DMS53 treated with DMSO at 0.1 percent for 48 hours (cell line): ENCODE measurements around the gene PREB.
A peak's percentile ranks its signal among the peaks of the same experiment; 100 is the strongest.

Source experiments
- DNase-seq: peaks from one replicate; lab custom pipeline; 2025; ENCODE audit not compliant: unreplicated experiment; lab: John Stamatoyannopoulos, UW

PREB gene

DNA sequence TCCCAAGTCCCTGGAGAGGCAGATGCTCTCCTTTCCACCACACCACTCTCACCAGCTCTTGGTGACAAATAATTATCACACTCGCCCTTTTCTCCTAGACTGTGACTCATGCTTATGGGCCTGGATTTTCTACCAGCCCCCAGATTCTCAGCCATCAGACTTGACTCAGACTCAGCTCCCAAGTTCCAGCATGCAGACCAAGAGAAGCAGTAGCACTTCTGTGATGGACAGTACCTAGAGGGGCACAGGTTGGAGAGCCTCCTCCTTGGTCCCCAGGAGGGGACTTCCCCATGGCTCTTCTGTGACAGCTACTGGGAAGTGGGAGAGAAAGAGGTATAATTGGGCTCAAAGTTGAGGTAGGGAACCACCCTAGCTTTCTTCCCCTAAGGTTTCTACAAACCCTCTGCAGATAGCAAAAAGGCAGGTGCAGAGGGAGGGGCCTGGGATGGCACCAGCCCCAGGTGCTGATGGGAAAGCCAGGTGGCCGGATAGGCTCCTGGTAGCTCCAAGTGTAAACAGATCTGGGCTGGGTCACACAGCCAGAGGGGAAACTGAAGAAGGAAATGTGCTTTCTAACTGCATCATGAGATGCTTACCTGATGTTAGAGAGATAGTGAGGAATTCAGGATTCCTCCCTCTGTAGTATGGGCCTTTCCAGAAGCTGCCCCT, 18.5 kb upstream of the PREB start:
- DNase-seq: peak; percentile 79

- peak; percentile 26 for DNase-seq
These were observed 17.8 kb upstream of the PREB start for GRCh38 chr2:27152102-27152795.

DNA sequence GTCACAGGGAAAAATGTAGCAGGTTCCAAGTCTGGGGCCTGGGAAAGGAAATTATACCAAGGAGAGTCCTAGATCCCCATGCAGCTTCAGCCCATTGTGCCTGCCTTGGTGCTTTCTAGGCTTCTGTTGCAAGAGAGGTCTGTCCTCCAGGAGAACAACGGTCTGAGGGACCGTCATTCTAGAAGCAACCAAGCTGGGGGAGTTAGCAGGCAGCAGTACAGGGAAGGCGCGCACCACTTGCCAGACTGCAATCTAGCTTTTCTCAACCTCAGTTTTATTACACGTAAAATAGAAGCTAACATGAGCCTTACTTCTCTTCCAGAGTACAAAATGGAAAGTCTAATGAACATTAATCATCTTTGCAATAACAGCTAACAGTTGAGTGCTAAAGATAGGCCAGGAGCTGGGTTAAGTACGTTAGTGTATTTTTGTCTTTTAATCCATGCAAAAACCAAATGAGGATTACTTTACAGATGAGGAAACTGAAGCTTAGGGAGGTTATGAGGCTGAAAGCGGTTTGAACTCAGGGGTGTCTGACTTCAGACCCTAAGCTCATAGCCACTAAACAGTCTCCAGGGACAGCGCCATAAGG, 16.3 kb upstream of the PREB start:
- DNase-seq: no peak

DNA sequence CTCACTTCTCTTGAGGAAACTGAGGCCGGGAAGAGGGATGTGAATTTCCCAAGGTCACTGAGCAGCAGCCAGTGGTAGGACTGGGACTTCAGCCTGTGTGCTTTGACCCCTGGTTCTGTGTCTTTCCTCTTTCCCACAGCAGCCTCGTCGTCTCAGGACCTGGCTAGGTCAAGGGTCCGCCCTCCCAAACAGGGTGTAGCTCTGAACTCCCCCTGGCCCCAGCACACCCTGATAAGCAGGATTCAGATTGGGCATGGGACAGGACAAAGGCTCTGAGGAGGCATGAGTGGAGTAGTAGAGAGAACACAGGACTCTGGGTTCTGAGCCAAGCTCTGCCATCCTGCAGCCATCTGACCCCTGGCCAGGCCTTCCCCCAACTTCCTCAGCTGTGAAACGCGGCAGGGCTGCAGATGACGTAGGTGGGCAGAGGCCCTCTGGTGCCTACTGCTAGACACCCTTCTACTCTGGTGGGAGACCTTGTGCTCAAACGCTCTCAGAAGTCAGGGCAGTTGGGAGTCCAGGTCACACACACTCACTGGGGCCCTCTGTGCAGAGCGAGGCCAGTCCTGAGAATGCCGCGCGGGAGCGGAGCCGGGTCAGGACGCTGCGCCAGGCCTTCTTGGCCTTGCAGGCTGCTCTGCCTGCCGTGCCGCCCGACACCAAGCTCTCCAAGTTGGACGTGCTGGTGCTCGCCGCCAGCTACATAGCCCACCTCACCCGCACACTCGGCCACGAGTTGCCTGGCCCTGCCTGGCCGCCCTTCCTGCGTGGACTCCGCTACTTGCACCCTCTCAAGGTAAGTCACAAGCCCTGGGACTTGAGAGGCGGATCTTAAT, 15.4 kb upstream of the PREB start:
- no peak for DNase-seq

- no peak for DNase-seq
These were observed 14.5 kb upstream of the PREB start, which contains the start of gene TCF23 for GRCh38 chr2:27148801-27149439. TSS of gene TCF23 (plus strand) at chr2:27149004. CDS start at chr2:27149134, 130 bp downstream.

DNA sequence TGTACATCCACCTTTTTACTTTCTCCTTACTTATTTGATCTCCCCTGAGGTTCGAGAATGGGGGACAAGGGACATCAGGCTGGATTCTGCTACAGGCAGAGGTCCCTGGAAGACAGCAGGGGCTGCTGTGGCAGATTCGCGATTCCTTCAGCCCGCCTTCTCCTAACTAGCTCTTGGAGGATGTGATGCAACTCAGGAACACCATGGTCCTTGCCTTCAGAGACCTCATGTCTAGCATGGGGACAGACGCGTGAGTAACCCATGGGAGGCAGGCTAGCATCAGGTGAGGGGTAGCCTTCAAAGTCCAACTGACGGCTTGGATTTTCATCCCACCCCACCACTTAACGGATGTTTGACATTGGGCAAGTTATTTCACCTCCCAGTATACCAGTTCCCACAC, 13.5 kb upstream of the PREB start:
- no peak for DNase-seq

DNA sequence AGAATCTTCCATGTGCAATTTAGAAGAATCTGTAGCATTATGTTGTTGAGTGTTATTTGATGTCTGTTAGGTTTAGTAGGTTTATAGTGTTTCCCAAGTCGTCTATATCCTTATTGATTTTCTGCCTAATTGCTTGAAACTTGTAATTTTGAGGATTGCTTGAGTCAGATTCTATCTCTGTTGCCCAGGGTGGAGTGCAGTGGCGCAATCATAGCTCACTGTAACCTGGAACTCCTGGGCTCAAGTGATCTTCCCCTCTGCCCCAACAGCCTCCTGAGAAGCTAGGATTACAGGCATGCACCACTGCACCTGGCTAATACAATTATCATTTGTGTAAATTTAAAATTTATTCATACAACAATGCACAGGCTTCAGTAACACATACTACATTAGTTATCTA, 11.2 kb upstream of the PREB start:
- no peak for DNase-seq

- DNase-seq: no peak
These were observed 8.8 kb upstream of the PREB start for GRCh38 chr2:27143285-27143684.

- no peak for DNase-seq
These were observed 4.9 kb upstream of the PREB start, which contains the start of gene PRR30 for GRCh38 chr2:27139310-27139709. TSS of gene PRR30 (minus strand) at chr2:27139410. CDS start at chr2:27138329, 1,081 bp downstream.

- DNase-seq: no peak
These were observed 3.7 kb upstream of the PREB start for GRCh38 chr2:27138111-27138510.

DNA sequence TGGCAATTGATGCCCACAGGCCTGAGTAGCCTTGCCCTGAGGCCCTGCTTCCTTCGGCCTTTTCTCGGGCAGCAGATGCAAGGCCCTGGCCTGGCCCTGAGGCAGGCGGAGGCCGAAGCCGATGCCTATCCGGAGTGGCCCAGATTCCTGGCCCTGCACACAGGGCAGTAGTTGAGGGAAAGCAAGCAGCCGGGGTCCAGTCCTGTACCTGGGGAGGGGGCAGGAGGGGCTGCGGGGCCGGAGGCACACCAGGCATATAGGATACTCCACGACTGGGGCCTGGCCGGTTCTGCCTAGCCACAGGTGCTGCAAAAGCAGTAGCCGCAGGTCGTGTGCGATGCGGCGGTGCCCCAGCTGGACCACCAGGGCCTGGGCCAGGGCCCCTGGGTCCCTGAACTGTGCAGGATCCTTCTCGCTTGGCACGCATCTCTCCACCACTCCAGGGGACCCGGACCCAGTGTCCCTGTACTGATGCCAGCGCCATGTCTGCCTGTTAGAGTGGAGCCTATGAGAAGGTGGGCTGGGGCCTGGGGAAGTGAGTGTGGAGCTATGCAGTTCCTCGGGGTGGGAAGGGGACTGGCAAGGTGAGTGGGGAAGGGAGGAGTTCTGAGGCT, 3.0 kb upstream of the PREB start:
- DNase-seq: no peak

- no peak for DNase-seq
These were observed 2.3 kb upstream of the PREB start for GRCh38 chr2:27136751-27137150.

DNA sequence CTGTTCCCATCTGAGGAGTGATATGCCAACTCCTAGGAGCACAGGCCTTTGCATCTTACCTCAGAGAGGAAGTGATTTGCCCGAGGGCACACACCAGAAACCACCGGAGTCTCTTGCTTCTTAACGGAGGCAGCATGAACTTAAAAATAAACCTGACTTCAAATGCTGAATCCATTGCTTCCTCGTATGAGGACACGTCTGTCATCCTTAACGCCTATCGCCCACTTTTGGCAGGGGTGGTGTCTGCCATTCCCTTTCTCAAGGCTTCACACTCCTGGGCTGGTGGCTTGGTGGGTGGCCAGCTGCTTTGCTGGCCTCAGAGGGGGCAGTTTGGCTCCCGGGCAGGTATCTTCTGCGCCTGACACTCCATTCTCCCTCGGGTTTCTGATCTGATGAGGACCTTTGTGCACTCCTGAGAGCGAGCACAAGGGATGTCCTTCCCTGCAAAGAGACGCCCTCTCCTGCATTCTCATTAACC, 1.1 kb upstream of the PREB start:
- no peak for DNase-seq

- DNase-seq: no peak
These were observed 493 bp upstream of the PREB start for GRCh38 chr2:27134781-27135477.

DNA sequence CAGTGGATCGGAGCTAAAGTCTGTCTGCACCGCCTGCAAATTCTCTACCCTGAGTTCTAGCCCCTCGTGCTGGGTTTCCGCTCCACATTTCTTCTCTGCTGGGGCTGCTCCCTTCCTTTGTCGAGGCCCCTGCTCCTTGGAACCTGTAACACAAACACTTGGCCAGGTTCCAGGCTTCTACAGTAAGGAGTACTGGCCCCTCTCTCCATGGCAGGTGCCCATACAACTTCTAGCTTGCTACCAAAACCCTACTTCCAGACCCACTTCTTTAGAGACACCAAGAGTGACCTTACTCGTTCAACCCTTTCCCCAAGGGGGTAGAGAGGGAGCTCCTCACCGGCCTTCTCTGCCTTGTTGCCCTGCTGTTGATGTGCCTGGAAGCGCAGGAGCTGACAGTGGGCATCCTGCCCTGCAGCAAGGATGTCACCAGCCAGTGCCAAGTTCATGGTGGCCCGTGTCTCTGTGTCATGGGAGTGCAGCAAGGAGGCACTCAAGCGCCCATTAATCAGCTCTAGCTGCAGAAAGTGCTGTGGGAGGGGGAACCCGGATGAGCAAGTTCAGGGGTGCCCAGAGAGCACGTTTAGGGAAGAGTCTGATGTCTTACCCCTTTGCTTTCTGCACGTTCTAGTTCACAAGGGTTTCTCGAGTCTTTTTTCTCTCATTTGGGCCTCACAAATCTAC, 1.1 kb downstream of the PREB start:
- DNase-seq: no peak

GRCh38 chr2:27131429-27131828, 3.0 kb downstream of the PREB start:
- no peak for DNase-seq

GRCh38 chr2:27130396-27130795, 4.0 kb downstream of the PREB start:
- DNase-seq: no peak

DNA sequence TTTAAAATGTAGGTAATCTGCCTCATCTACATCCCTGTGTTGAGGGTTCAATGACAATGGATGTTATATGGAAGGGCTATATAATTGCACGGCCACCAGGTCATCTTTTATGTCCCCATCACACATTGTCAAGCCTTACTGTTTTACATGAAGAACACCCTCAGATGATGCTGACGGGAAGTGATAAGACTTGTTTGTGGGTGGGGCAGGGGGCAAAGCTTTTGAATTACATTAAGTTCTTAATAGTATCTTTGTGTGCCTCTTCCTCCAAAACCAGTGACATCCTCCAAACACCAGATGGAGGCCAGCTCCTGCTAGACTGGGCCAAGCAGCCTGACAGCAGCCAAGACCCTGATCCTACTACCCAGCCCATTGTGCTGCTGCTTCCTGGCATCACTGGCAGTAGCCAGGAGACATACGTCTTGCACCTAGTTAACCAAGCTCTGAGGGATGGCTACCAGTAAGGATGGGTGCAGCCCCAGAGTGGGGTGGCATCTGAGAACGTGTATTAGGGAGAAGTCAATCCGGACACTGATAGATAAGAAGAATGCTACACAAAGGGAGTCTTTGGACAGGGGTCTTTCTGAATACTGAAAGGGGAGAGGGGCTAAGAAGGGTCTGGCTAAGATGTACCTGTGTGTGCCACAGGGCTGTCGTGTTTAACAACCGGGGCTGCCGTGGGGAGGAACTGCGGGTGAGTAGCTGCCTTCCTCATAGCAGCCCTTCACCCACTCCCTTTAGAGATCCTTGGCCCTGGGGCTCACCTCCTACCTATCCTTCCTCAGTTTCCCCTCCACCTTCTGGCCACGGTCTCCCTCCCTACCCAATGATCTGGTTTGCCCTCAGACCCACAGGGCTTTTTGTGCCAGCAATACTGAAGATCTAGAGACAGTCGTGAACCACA, 5.5 kb downstream of the PREB start:
- no peak for DNase-seq
